HL-60/S4 (cell line): ENCODE results near the gene SNX9.
"Not testable (repeated sequence)": the region's sequence is repeated elsewhere in the genome, so short reads cannot be mapped to it uniquely, and the experiment has no call there.

ENCODE experiments used
- in situ Hi-C: fragments of 300-500 bp; cut with MboI; formaldehyde crosslinking; loops from 2 replicates; pipeline ENCODE4 v1.14.3; 2022; ENCODE audit warnings: low sequenced_read_pairs

Gene SNX9

GRCh38 chr6:157879034-157879872 is 56.2 kb downstream of the SNX9 start:
- in situ Hi-C loops, result no loop called here

- in situ Hi-C loops, result no loop called here
These were observed 56.8 kb downstream of the SNX9 start for GRCh38 chr6:157879873-157880254.

GRCh38 chr6:157880534-157880933 is 57.5 kb downstream of the SNX9 start:
- in situ Hi-C loops, result no loop called here

- in situ Hi-C loops, result no loop called here
These were observed 58.3 kb downstream of the SNX9 start for GRCh38 chr6:157881342-157881741.

- in situ Hi-C loops, result no loop called here
These were observed 61.7 kb downstream of the SNX9 start for GRCh38 chr6:157884756-157885155.

- in situ Hi-C loops, result no loop called here
These were observed 62.3 kb downstream of the SNX9 start for GRCh38 chr6:157885211-157885788.

GRCh38 chr6:157885876-157886275 is 62.8 kb downstream of the SNX9 start:
- in situ Hi-C loops, result no loop called here

GRCh38 chr6:157887892-157888291 is 64.8 kb downstream of the SNX9 start:
- in situ Hi-C loops, result no loop called here

GRCh38 chr6:157891544-157892362 is 68.7 kb downstream of the SNX9 start:
- in situ Hi-C loops, result no loop called here

GRCh38 chr6:157892363-157892877 is 69.4 kb downstream of the SNX9 start:
- in situ Hi-C loops, result no loop called here

GRCh38 chr6:157893238-157893637 is 70.2 kb downstream of the SNX9 start:
- in situ Hi-C loops, result no loop called here

- in situ Hi-C loops, result no loop called here
These were observed 72.5 kb downstream of the SNX9 start for GRCh38 chr6:157895585-157895984.

GRCh38 chr6:157896932-157897331 is 73.9 kb downstream of the SNX9 start:
- in situ Hi-C loops, result no loop called here

- in situ Hi-C loops, result no loop called here
These were observed 75.1 kb downstream of the SNX9 start for GRCh38 chr6:157898169-157898568.

- in situ Hi-C loops, result no loop called here
These were observed 75.6 kb downstream of the SNX9 start for GRCh38 chr6:157898640-157899039.

GRCh38 chr6:157900262-157900661 is 77.2 kb downstream of the SNX9 start:
- in situ Hi-C loops, result not testable (repeated sequence)

- in situ Hi-C loops, result not testable (repeated sequence)
These were observed 77.7 kb downstream of the SNX9 start for GRCh38 chr6:157900751-157901150.

- in situ Hi-C loops, result no loop called here
These were observed 82.0 kb downstream of the SNX9 start for GRCh38 chr6:157904999-157905398.

GRCh38 chr6:157905590-157906342 is 82.7 kb downstream of the SNX9 start:
- in situ Hi-C loops, result no loop called here

GRCh38 chr6:157906537-157907061 is 83.6 kb downstream of the SNX9 start:
- in situ Hi-C loops, result no loop called here
